Caco-2 (cell line): Measurements from ENCODE around the gene BABAM2. TPM values are rescaled to one million over a fixed set of nuclear protein-coding genes. Genes with fewer than 3 reads are reported as not detected.

Experiments
- BruUV-seq: library from RNA; stranded (reverse); fragments of 400-500 nt; replicated peaks from 2 replicates; lab custom pipeline; 2021; lab: Mats Ljungman, UMichigan
- CTCF ChIA-PET: fragments of 300-600 bp; sonication (Branson Sonifier 250); formaldehyde crosslinking; loops from one replicate; lab custom pipeline; 2022; ENCODE audit warnings: antibody characterized with exemption; lab: Charles Lee
- POLR2A ChIA-PET: fragments of 300-600 bp; sonication (Branson Sonifier 250); formaldehyde crosslinking; loops from one replicate; lab custom pipeline; 2022; ENCODE audit warnings: antibody characterized with exemption; lab: Charles Lee
- DNase-seq, 2 experiments: peaks; one replicate each; pipeline versions ENCODE4 v3.0.0 to v3.0.0-alpha.2; 2020 to 2022
- H3K27me3 ChIP-seq: replicated peaks from 2 replicates; pipeline ENCODE4 v1.6.0; 2011; ENCODE audit warnings: low read length; ENCODE audit not compliant: control insufficient read depth, insufficient read depth
- H3K36me3 ChIP-seq: 2 replicates; pipeline ENCODE4 v1.5.1; 2011; ENCODE audit warnings: low read length; ENCODE audit not compliant: control insufficient read depth, insufficient read depth
- H3K4me1 ChIP-seq: fragments of 250-450 bp; sonication (Bioruptor Pico); 2 replicates; pipeline ENCODE4 v1.5.1; 2020; ENCODE audit warnings: mild to moderate bottlenecking
- H3K4me3 ChIP-seq: 2 replicates; pipeline ENCODE4 v1.5.1; 2011; ENCODE audit warnings: low read depth, mild to moderate bottlenecking, control low read depth, low read length
- H3K9me3 ChIP-seq: fragments of 250-450 bp; sonication (Bioruptor Pico); 2 replicates; pipeline ENCODE4 v1.5.1; 2020; ENCODE audit warnings: mild to moderate bottlenecking, moderate library complexity
- H3K27ac Mint-ChIP-seq: one replicate; pipeline ENCODE4 v1.8.0; 2022; ENCODE audit warnings: mixed read lengths; ENCODE audit not compliant: unreplicated experiment
- H3K27me3 Mint-ChIP-seq: one replicate; pipeline ENCODE4 v1.8.0; 2022; ENCODE audit warnings: mixed read lengths; ENCODE audit not compliant: insufficient read depth, unreplicated experiment
- H3K36me3 Mint-ChIP-seq: one replicate; pipeline ENCODE4 v1.8.0; 2022; ENCODE audit warnings: mild to moderate bottlenecking, mixed read lengths; ENCODE audit not compliant: insufficient read depth, unreplicated experiment
- H3K4me1 Mint-ChIP-seq: one replicate; pipeline ENCODE4 v1.8.0; 2022; ENCODE audit warnings: low read depth, mixed read lengths; ENCODE audit not compliant: unreplicated experiment
- H3K4me3 Mint-ChIP-seq: one replicate; pipeline ENCODE4 v1.8.0; 2022; ENCODE audit warnings: mild to moderate bottlenecking, moderate library complexity, mixed read lengths; ENCODE audit not compliant: unreplicated experiment
- H3K9me3 Mint-ChIP-seq: one replicate; pipeline ENCODE4 v1.8.0; 2022; ENCODE audit warnings: mixed read lengths; ENCODE audit not compliant: unreplicated experiment
- CTCF ChIP-seq, 2 experiments: fragments of 200-600 bp in 1 of 2; IDR thresholded peaks; 1 replicate in 1 of 2; 2 replicates in 1 of 2; pipeline versions ENCODE4 v1.5.1 to v1.8.0; 2011 to 2022; ENCODE audit warnings: antibody characterized with exemption in 1 of 2, control low read depth in 1 of 2, inconsistent platforms in 1 of 2, low read depth in 1 of 2, low read length in 1 of 2, mild to moderate bottlenecking in 1 of 2, moderate library complexity in 1 of 2; ENCODE audit not compliant: insufficient read depth in 1 of 2, severe bottlenecking in 1 of 2, unreplicated experiment in 1 of 2
- intact Hi-C: fragments of 100-400 bp; cut with micrococcal nuclease; formaldehyde crosslinking; loops from one replicate; pipeline ENCODE4 v1.10.0; 2022; ENCODE audit not compliant: unreplicated experiment
- total RNA-seq: library from RNA; stranded (reverse); gene quantifications from 2 replicates; pipeline ENCODE4 v1.2.3, GENCODE V29; 2022

Gene BABAM2
- total RNA-seq, 1 experiment from 2014 or later = 57.3 TPM

GRCh38 chr2:28085201-28085600, 194.7 kb downstream of the BABAM2 start:
- no TSS peak for BruUV-seq
- CTCF ChIA-PET = no interaction called here
- H3K4me1 ChIP-seq = peaks cover 34% of the 10 kb centered on the region

GRCh38 chr2:28086611-28087010, 196.1 kb downstream of the BABAM2 start:
- ChIA-PET POLR2A (no interaction called here), CTCF (no interaction called here)
- H3K4me3 Mint-ChIP-seq = no peak overlapping the region
- no TSS peak for BruUV-seq
- H3K36me3 Mint-ChIP-seq = no peaks in the 10 kb centered on the region
- Histone ChIP-seq H3K27me3 (no peaks in the 10 kb centered on the region), H3K4me3 (no peak overlapping the region), H3K9me3 (no peaks in the 10 kb centered on the region), H3K4me1 (peaks cover 21% of the 10 kb centered on the region), H3K36me3 (no peaks in the 10 kb centered on the region)
- H3K9me3 Mint-ChIP-seq = no peaks in the 10 kb centered on the region
- TF ChIP-seq CTCF (IDR thresholded peaks at IDR 0.05; ENCODE audit: insufficient read depth in 1 of 2, low read depth in 1 of 2, low read length in 1 of 2, severe bottlenecking in 1 of 2, unreplicated experiment in 1 of 2) = no peak
- H3K27me3 Mint-ChIP-seq = no peaks in the 10 kb centered on the region
- H3K4me1 Mint-ChIP-seq = peaks cover 32% of the 10 kb centered on the region
- intact Hi-C loops = no loop called here
- H3K27ac Mint-ChIP-seq = no peak overlapping the region
- no peak for DNase-seq

More at GRCh38 chr2:28085201-28085600, 194.7 kb downstream of the BABAM2 start:
- TF ChIP-seq CTCF (IDR thresholded peaks at IDR 0.05; ENCODE audit: insufficient read depth in 1 of 2, low read depth in 1 of 2, low read length in 1 of 2, severe bottlenecking in 1 of 2, unreplicated experiment in 1 of 2) = no peak
- Histone ChIP-seq H3K9me3 (no peaks in the 10 kb centered on the region), H3K36me3 (no peaks in the 10 kb centered on the region), H3K4me3 (no peak overlapping the region), H3K27me3 (no peaks in the 10 kb centered on the region)
- no peaks in the 10 kb centered on the region for H3K9me3 Mint-ChIP-seq
- no peak overlapping the region for H3K27ac Mint-ChIP-seq
- H3K27me3 Mint-ChIP-seq = no peaks in the 10 kb centered on the region
- POLR2A ChIA-PET = no interaction called here
- no peak overlapping the region for H3K4me3 Mint-ChIP-seq
- H3K36me3 Mint-ChIP-seq = no peaks in the 10 kb centered on the region
- intact Hi-C loops = no loop called here
- H3K4me1 Mint-ChIP-seq = peaks cover 46% of the 10 kb centered on the region
- DNase-seq = no peak

- no peaks in the 10 kb centered on the region for H3K36me3 Mint-ChIP-seq
- DNase-seq = no peak
- TF ChIP-seq CTCF (IDR thresholded peaks at IDR 0.05; ENCODE audit: insufficient read depth in 1 of 2, low read depth in 1 of 2, low read length in 1 of 2, severe bottlenecking in 1 of 2, unreplicated experiment in 1 of 2) = no peak
- H3K4me3 Mint-ChIP-seq = no peak overlapping the region
- H3K27me3 ChIP-seq = no peaks in the 10 kb centered on the region
- ChIA-PET POLR2A (no interaction called here), CTCF (no interaction called here)
- H3K36me3 ChIP-seq = no peaks in the 10 kb centered on the region
- no peak overlapping the region for H3K27ac Mint-ChIP-seq
- BruUV-seq = no TSS peak
- H3K4me3 ChIP-seq = no peak overlapping the region
- peaks cover 10% of the 10 kb centered on the region; the same call in 1 of the 2 replicates for H3K4me1 ChIP-seq
- peaks cover 18% of the 10 kb centered on the region for H3K4me1 Mint-ChIP-seq
- intact Hi-C loops = no loop called here
- H3K27me3 Mint-ChIP-seq = no peaks in the 10 kb centered on the region
- H3K9me3 Mint-ChIP-seq = no peaks in the 10 kb centered on the region
- no peaks in the 10 kb centered on the region for H3K9me3 ChIP-seq
Observed at GRCh38 chr2:28088970-28089369, 198.4 kb downstream of the BABAM2 start.
